ENCODE results near the gene ZNF117. TPM values are rescaled to one million over a fixed set of nuclear protein-coding genes. Genes with fewer than 3 reads are reported as not detected.

The ZNF117 gene
- total and polyA plus RNA-seq, 2 donors (not counting 3 experiments of a cell fraction or from before 2014, with no cell fraction given), result 5.9 to 12.6 TPM

- H4K20me1 ChIP-seq (replicated peaks; ENCODE audit: control insufficient read depth, extremely low read depth, insufficient read depth, low read length), result no peaks in the 10 kb centered on the region
- H3K36me3 ChIP-seq (ENCODE audit: control insufficient read depth in 2 of 2, extremely low read depth in 1 of 2, insufficient read depth in 2 of 2, low read length in 2 of 2), result no peaks in the 10 kb centered on the region
- H3K4me2 ChIP-seq (ENCODE audit: insufficient read depth, low read length), result no peak overlapping the region
- dilution Hi-C loops (cut with MboI; ENCODE audit: extremely low pct_ligation_motif_present, low sequenced_read_pairs) (no loop called here), intact Hi-C loops (cut with micrococcal nuclease) (no loop called here)
- no peak for DNase-seq (ENCODE audit: low read depth, low spot score)
- no peaks in the 10 kb centered on the region for H3K9me1 ChIP-seq (replicated peaks; ENCODE audit: control insufficient read depth, extremely low read depth, insufficient read depth, low read length)
- no peak overlapping the region for H3K4me3 ChIP-seq (replicated peaks in 1 of 3; ENCODE audit: insufficient read depth in 1 of 3, low read depth in 1 of 3, low read length in 3 of 3)
- no peak for FAIRE-seq
- no peak overlapping the region for H3K27ac ChIP-seq (ENCODE audit: insufficient read depth, low read depth, low read length)
- H3K79me2 ChIP-seq (ENCODE audit: control insufficient read depth, insufficient read depth, low read length), result no peaks in the 10 kb centered on the region
- ChIA-PET CTCF (interaction anchor here (3.2 kb wide), 1 partner anchor 12 kb away, joined by 9 read pairs; no protein-coding TSS in a partner anchor), POLR2A (no interaction called here)
- H3K27me3 ChIP-seq (ENCODE audit: control insufficient read depth in 2 of 2, insufficient read depth in 2 of 2, low read length in 2 of 2), result no peaks in the 10 kb centered on the region
- TF ChIP-seq GATA2 (IDR thresholded peaks at IDR 0.05; ENCODE audit: insufficient read depth, insufficient read length, low read depth, low read length), result no peak
- no peak for TF ChIP-seq EZH2 (IDR thresholded peaks at IDR 0.05; ENCODE audit: borderline replicate concordance, low read depth, low read length, severe bottlenecking)
- no peak for TF ChIP-seq JUN (IDR thresholded peaks at IDR 0.05; ENCODE audit: borderline replicate concordance, insufficient read depth, insufficient read length, low read depth)
- no peak for TF ChIP-seq POLR2A (IDR thresholded peaks at IDR 0.05; ENCODE audit: low read depth, low read length)
- TF ChIP-seq, protein P1, sequence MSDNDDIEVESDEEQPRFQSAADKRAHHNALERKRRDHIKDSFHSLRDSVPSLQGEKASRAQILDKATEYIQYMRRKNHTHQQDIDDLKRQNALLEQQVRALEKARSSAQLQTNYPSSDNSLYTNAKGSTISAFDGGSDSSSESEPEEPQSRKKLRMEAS (IDR thresholded peaks at IDR 0.05; ENCODE audit: insufficient read depth, insufficient read length), result no peak
- TF ChIP-seq POLR2AphosphoS5 (IDR thresholded peaks at IDR 0.05; ENCODE audit: insufficient read depth, low read depth, low read length), result no peak
- no peak for TF ChIP-seq MYC (IDR thresholded peaks at IDR 0.05; ENCODE audit: low read depth, low read length)
- TF ChIP-seq CTCF (IDR thresholded peaks at IDR 0.05; ENCODE audit: extremely low read depth in 1 of 2, insufficient read depth in 1 of 2, low read depth in 1 of 2, low read length in 2 of 2), result no peak
- no peak for TF ChIP-seq FOS (IDR thresholded peaks at IDR 0.05; ENCODE audit: borderline replicate concordance, insufficient read depth, low read length)
- H2AFZ ChIP-seq (ENCODE audit: low read depth, low read length), result no peak overlapping the region
- no peak overlapping the region for H3K9ac ChIP-seq (replicated peaks; ENCODE audit: extremely low read depth, insufficient read depth, low read length)
- no peaks in the 10 kb centered on the region for H3K9me3 ChIP-seq (replicated peaks; ENCODE audit: control insufficient read depth, insufficient read depth, low read length)
- no peaks in the 10 kb centered on the region for H3K4me1 ChIP-seq (ENCODE audit: control insufficient read depth, extremely low read depth, insufficient read depth, low read length)
- no TSS peak for BruUV-seq (replicated peaks)
Observed at GRCh38 chr7:64938540-64938939, 52.3 kb downstream of the ZNF117 start.
